Coronary artery (tissue), 2 donors: Measurements from ENCODE around the gene NAA40.

ENCODE experiments used
- DNase-seq: peaks from one replicate; pipeline ENCODE4 v3.0.0-alpha.2; 2017; ENCODE audit warnings: low spot score
- H3K27ac ChIP-seq, 2 donors: fragments of 200-600 bp; sonication (generic); one replicate each; pipeline ENCODE4 v1.5.1; 2016 to 2019
- H3K4me3 ChIP-seq: fragments of 200-600 bp; sonication (generic); 2 replicates; pipeline ENCODE4 v1.5.1; 2016; ENCODE audit warnings: mild to moderate bottlenecking, moderate library complexity
- CTCF ChIP-seq: fragments of 200-600 bp; sonication (generic); IDR thresholded peaks from one replicate; pipeline ENCODE4 v1.5.1; 2019; ENCODE audit warnings: antibody characterized with exemption

The NAA40 gene

GRCh38 chr11:63986932-63987513 is 48.2 kb downstream of the NAA40 start:
- DNase-seq = no peak
- Histone ChIP-seq H3K4me3 (peak overlapping the region; percentile 88), H3K27ac (peak overlapping the region; percentile 73 to 90)
- no peak for TF ChIP-seq CTCF

- Histone ChIP-seq H3K4me3 (no peak overlapping the region), H3K27ac (no peak overlapping the region)
- no peak for TF ChIP-seq CTCF
- no peak for DNase-seq
Observed at GRCh38 chr11:63991558-63991957, 52.8 kb downstream of the NAA40 start.

- DNase-seq = no peak
- no peak overlapping the region for H3K4me3 ChIP-seq
- TF ChIP-seq CTCF = no peak
- no peak overlapping the region for H3K27ac ChIP-seq
Observed at GRCh38 chr11:63993100-63993499, 54.3 kb downstream of the NAA40 start.

- no peak for TF ChIP-seq CTCF
- no peak for DNase-seq
- Histone ChIP-seq H3K27ac (no peak overlapping the region), H3K4me3 (no peak overlapping the region)
Observed at GRCh38 chr11:63993993-63994392, 55.2 kb downstream of the NAA40 start.

GRCh38 chr11:63996512-63996911 is 57.7 kb downstream of the NAA40 start:
- DNase-seq = no peak
- no peak overlapping the region for H3K4me3 ChIP-seq
- H3K27ac ChIP-seq = no peak overlapping the region
- no peak for TF ChIP-seq CTCF

- H3K27ac ChIP-seq = no peak overlapping the region
- no peak for DNase-seq
- TF ChIP-seq CTCF = no peak
- no peak overlapping the region for H3K4me3 ChIP-seq
Observed at GRCh38 chr11:63997104-63997700, 58.4 kb downstream of the NAA40 start.

- H3K27ac ChIP-seq = no peak overlapping the region
- no peak for TF ChIP-seq CTCF
- no peak overlapping the region for H3K4me3 ChIP-seq
- no peak for DNase-seq
Observed at GRCh38 chr11:63997801-63998337, 59.1 kb downstream of the NAA40 start.
